Adipose tissue (tissue), 3 donors: ENCODE data around the gene OR2J1. TPM values are rescaled to one million over a fixed set of nuclear protein-coding genes. Genes with fewer than 3 reads are reported as not detected.
"Not testable (repeated sequence)": the region's sequence is repeated elsewhere in the genome, so short reads cannot be mapped to it uniquely, and the experiment has no call there.

Experiments used
- H3K27ac ChIP-seq: one replicate; pipeline ENCODE4 v1.5.1; 2013; ENCODE audit warnings: low read depth, low read length
- WGBS, 3 donors: extraction: QIAGEN DNeasy Blood & Tissue Kit; methylation state at CpG; one replicate each; pipeline ENCODE4 v1.1.7; 2013; 5-methylcytosine and 5-hydroxymethylcytosine counted together
- polyA plus RNA-seq, 3 donors: library from polyadenylated mRNA; stranded (reverse); fragments of 200-250 nt; gene quantifications; one replicate each; pipeline ENCODE4 v1.2.3, GENCODE V29; 2013
- donor health status: healthy with polysubstance abuse.
- donor health status: Bipolar disorder and iron deficiency.
- donor health status: healthy.

The OR2J1 gene
- polyA plus RNA-seq: not detected

GRCh38 chr6:29099190-29099589 is at the start of gene OR2J1:
Gene OR2J1 (plus strand): TSS chr6:29099490. CDS start chr6:29100943, 1,453 bp downstream.
- 69 to 72% (median 72%) methylated on average over 3 of the region's 3 CpGs for WGBS, 3 donors
- H3K27ac ChIP-seq: no peak within 1 kb of the TSS

GRCh38 chr6:29051680-29052079 is 47.6 kb upstream of the OR2J1 start:
- WGBS, 3 donors: 76 to 85% (median 83%) methylated on average over 3 of the region's 3 CpGs
- H3K27ac ChIP-seq: no peak overlapping the region

DNA sequence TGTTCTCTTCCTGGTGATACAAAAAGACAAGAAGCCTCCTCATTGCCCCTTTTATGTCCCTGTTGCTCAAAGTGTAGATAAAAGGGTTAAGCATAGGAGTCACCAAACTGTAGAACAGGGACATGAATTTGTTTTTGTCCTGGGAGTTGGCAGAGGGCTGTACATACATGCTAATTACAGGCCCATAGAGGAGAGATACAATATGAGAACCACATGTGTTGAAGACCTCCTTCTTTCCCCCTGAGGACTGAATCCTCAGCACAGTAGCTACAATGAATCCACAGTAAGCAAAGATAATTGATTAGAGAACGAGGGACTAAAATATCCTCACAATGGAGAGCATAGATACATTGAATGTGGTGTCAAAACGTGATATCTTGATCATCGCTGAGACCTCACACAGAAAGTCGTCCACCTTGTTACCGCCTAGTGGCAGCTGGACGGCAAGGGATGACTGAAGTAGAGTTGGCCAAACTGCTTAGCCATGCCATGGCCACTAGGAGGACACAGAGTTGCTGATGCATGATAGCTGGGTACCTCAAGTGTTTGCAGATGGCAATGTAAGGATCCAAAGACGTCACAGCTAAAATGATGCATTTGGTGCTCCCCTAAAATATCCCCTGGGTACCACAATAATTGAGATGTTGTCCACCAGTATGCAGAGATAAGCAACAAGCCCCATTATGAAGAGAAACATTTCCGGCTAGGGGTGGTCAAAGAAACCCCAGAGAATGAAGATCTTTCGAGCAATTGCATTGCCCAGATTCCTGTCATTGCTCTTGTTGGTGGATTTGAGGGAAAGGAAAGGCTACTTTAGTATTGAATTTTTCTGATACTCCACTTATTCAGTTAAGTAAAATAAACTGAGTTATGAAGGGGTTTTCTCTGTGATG is 27.2 kb upstream of the OR2J1 start:
- H3K27ac ChIP-seq: no peak overlapping the region
- WGBS, 3 donors: 28 to 35% (median 34%) methylated on average over 9 of the region's 9 CpGs

GRCh38 chr6:29079203-29079602 is 20.1 kb upstream of the OR2J1 start:
- whole genome bisulfite sequencing, 3 donors: 76 to 89% (median 83%) methylated on average over 1 of the region's 1 CpG
- no peak overlapping the region for H3K27ac ChIP-seq

DNA sequence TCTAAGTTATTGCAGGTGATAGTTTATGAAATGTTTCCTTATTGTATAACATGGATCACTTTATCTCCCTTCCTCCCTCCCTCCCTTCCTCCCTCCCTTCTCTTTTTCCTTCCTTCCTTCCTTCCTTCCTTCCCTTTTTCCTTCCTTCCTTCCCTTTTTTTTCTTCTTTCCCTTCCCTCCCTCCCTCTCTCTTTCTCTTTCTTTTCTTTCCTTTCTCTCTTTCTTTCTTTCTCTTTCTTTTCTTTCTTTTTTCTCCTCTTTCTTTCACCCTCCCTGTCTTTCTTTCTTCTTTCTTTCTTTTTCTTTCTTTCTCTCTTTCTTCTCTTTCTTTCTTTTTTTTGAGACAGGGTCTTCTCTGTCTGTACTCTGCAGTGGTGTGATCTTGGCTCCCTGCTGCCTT is 18.0 kb upstream of the OR2J1 start:
- H3K27ac ChIP-seq: no peak overlapping the region

- H3K27ac ChIP-seq: no peak overlapping the region
- 85 to 92% (median 91%) methylated on average over 15 of the region's 15 CpGs for WGBS, 3 donors
Measured at GRCh38 chr6:29082457-29082856, 16.8 kb upstream of the OR2J1 start.

DNA sequence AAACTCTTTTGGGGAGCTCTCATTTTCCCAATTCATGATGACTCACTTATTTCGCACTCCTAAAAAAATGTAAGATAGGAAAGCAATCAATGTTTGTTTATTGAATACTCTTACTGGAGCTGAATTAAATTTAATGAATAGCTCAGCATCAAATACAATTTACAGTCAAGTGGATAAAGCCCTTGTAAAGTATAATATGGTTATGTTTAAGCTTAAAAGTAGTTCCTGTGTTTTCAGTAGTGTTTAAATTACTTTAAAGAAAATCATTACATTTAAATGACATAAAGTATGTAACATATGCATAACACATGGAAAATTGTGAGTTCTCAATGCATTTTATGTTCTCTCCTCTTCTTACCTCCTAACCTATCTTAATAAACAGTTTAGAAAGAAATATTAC is 12.1 kb upstream of the OR2J1 start, which contains the start of gene OR2B3:
Gene OR2B3 (minus strand): TSS at position 101 of the 400 bp plus-strand sequence. CDS start 65 bp downstream, at position 36.
- 57 to 95% (median 86%) methylated on average over 1 of the region's 1 CpG for WGBS, 3 donors
- H3K27ac ChIP-seq: no peak within 1 kb of the TSS

DNA sequence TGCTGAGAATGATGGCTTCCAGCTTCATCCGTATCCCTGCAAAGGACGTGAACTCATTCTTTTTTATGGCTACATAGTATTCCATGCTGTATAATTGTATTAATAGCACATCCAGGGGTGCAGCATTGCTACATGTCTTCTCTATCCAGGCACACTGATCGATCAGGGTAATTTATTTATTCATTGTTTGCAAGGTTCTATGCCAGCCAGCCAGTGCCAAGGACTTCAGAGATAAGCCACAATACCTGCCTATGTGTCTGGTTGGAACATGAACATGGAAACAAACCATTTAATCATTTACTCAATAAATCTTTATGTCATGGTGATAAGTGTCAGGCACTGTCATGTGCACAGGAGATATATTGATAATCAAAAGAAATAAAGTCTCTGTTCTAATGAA is 6.3 kb upstream of the OR2J1 start:
- no peak overlapping the region for H3K27ac ChIP-seq
- 72 to 84% (median 76%) methylated on average over 3 of the region's 3 CpGs for WGBS, 3 donors

- WGBS, 3 donors: 56 to 63% (median 58%) methylated on average over 1 of the region's 1 CpG
- H3K27ac ChIP-seq: no peak overlapping the region
Measured at GRCh38 chr6:29097803-29098202, 1.5 kb upstream of the OR2J1 start.

- H3K27ac ChIP-seq: no peak within 1 kb of the TSS
- WGBS, 3 donors: 20 to 30% (median 28%) methylated on average over 1 of the region's 1 CpG
Measured at GRCh38 chr6:29107758-29108157, 8.5 kb downstream of the OR2J1 start, which contains the start of gene OR2J3. Gene OR2J3 (plus strand): TSS chr6:29108058. CDS start chr6:29111891, 3,833 bp downstream.

DNA sequence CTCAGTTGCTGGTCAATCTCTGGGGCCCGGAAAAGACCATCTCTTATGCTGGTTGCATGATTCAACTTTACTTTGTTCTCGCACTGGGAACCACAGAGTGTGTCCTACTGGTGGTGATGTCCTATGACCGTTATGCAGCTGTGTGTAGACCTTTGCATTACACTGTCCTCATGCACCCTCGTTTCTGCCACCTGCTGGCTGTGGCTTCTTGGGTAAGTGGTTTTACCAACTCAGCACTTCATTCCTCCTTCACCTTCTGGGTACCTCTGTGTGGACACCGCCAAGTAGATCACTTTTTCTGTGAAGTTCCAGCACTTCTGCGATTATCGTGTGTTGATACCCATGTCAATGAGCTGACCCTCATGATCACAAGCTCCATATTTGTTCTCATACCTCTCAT is 12.8 kb downstream of the OR2J1 start:
- H3K27ac ChIP-seq: no peak overlapping the region
- 67 to 74% (median 71%) methylated on average over 7 of the region's 7 CpGs for WGBS, 3 donors

- WGBS, 3 donors: 84 to 100% (median 88%) methylated on average over 1 of the region's 3 CpGs
- not testable (repeated sequence) for H3K27ac ChIP-seq
Measured at GRCh38 chr6:29114964-29115363, 15.7 kb downstream of the OR2J1 start.

- 67 to 79% (median 79%) methylated on average over 15 of the region's 15 CpGs for WGBS, 3 donors
- no peak overlapping the region for H3K27ac ChIP-seq
Measured at GRCh38 chr6:29129326-29130012, 30.2 kb downstream of the OR2J1 start.

DNA sequence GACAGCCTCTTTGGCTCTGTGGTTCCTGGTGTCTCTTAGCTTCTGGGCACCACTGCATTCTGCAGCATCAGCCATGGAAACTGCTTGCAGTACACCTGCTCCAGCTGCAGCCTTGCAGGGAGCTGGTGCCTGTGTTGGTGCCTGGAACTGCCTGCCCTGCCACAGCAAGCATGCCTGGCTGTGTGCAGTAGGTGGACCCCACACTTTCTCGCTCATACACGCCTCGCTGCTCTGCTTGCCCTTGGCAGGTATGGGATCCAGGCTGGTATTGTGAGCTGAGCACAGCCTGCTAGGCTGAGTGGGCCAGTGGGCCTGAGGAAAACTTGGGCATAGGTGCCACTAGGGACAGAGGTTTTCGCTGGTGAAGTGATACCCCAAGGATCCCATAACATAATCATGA is 31.4 kb downstream of the OR2J1 start:
- WGBS, 3 donors: 85 to 93% (median 85%) methylated on average over 4 of the region's 4 CpGs
- no peak overlapping the region for H3K27ac ChIP-seq

DNA sequence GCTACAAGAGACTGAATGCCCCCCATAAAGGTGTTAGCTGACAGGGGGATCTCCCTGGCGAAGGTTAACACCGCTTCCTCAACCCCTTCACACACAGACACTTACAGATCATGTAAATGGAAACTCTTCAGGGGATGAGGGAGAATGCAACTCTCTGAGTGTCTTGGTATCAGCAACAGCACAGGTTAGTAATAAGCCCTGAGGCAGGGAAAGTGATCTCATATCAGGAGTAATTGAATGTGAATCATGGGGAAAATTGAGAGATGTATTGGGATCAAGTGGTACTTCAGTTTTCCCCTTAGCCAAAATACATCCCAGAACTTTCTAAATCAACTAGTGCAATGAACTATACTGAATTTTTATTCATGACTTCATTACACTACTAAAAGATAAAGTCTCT is 32.4 kb downstream of the OR2J1 start:
- 66 to 80% (median 72%) methylated on average over 2 of the region's 2 CpGs for WGBS, 3 donors
- no peak overlapping the region for H3K27ac ChIP-seq

- 75 to 86% (median 86%) methylated on average over 4 of the region's 4 CpGs for WGBS, 3 donors
- H3K27ac ChIP-seq: no peak overlapping the region
Measured at GRCh38 chr6:29137724-29138123, 38.4 kb downstream of the OR2J1 start.

GRCh38 chr6:29141606-29142005 is 42.3 kb downstream of the OR2J1 start:
- H3K27ac ChIP-seq: no peak overlapping the region
- WGBS, 3 donors: 89 to 93% (median 92%) methylated on average over 1 of the region's 1 CpG

- no peak overlapping the region for H3K27ac ChIP-seq
Measured at GRCh38 chr6:29142309-29142708, 43.0 kb downstream of the OR2J1 start.

DNA sequence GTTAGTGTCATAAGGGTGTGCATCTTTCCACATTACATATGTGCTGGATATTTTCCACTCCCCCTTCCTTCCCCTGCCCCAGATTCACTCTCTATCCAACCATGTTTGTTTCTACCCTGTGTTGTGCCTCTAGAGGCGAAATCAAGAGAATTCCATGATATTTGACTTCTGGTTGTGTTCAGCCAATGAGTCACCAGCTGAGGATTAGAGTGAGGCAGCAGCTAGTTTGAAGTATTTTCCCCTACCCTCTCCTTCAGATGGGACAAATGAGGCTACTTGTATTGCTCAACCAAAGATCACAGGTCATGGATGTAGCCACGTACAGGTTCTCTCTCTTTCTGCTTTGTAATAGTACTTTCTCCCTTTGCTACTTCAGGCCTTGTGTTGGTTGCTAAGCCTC is 46.9 kb downstream of the OR2J1 start:
- 50 to 67% (median 52%) methylated on average over 2 of the region's 2 CpGs for WGBS, 3 donors
- no peak overlapping the region for H3K27ac ChIP-seq

- H3K27ac ChIP-seq: no peak overlapping the region
- 88 to 91% (median 90%) methylated on average over 3 of the region's 3 CpGs for WGBS, 3 donors
Measured at GRCh38 chr6:29147074-29147473, 47.8 kb downstream of the OR2J1 start.
